Measurements from ENCODE around the gene PLCD1.

The PLCD1 gene

DNA sequence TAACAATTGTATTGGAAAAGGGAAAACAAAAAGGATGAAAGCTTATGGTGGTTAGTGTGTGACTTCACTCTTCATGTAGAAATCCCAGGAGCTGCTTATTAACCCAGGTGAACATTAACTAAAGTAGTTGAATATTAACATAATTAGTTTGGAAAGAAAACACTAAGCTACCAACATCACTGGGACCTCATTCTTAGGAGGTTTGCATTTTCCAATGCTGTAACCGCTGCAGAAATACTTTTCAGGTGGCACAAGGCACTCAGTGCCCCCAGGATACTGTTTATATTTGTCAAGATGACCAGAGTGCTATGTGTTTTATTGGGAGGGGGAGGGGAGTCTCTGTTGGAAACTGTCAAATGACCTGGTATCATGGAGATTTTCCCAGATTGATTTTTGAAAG, 64.7 kb downstream of the PLCD1 start:
- CTCF ChIA-PET: interaction anchor here (0.9 to 11.0 kb wide), 4 partner anchors 9 to 32 kb away, joined by 4 to 145 read pairs (median 26); no protein-coding TSS in a partner anchor
- TF ChIP-seq, protein P1, sequence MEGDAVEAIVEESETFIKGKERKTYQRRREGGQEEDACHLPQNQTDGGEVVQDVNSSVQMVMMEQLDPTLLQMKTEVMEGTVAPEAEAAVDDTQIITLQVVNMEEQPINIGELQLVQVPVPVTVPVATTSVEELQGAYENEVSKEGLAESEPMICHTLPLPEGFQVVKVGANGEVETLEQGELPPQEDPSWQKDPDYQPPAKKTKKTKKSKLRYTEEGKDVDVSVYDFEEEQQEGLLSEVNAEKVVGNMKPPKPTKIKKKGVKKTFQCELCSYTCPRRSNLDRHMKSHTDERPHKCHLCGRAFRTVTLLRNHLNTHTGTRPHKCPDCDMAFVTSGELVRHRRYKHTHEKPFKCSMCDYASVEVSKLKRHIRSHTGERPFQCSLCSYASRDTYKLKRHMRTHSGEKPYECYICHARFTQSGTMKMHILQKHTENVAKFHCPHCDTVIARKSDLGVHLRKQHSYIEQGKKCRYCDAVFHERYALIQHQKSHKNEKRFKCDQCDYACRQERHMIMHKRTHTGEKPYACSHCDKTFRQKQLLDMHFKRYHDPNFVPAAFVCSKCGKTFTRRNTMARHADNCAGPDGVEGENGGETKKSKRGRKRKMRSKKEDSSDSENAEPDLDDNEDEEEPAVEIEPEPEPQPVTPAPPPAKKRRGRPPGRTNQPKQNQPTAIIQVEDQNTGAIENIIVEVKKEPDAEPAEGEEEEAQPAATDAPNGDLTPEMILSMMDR (IDR thresholded peaks at IDR 0.05; ENCODE audit: insufficient read depth, low read length, missing control alignments): no peak
- no peak overlapping the region for H3K4me3 ChIP-seq (ENCODE audit: low read depth, low read length)
- DNase-seq (ENCODE audit: low read depth, low spot score): no peak
- POLR2A ChIA-PET: no interaction called here

DNA sequence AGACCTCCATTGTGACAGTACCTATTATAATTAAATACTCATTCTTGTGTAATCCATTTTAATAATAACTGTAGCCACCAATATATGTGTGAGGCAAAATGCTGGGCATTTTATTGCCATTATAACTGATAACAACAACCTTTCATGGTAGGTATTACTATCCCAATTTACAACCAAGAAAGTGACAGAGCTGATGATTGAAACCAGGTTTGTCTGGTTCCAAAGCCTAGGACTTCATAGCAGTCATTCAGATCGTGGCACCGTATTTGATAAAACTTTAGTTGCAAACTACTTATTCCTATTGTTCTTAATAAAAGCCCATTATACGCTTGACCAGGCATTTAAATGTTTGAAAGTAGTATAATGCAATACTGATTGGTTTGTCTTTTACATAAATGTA, 65.3 kb downstream of the PLCD1 start:
- POLR2A ChIA-PET: no interaction called here
- DNase-seq (ENCODE audit: low read depth, low spot score): no peak
- CTCF ChIA-PET: interaction anchor here (1.8 to 11.0 kb wide), 3 partner anchors 9 to 33 kb away, joined by 6 to 145 read pairs (median 47); no protein-coding TSS in a partner anchor
- no peak overlapping the region for H3K4me3 ChIP-seq (ENCODE audit: low read depth, low read length)
- TF ChIP-seq, protein P1 (IDR thresholded peaks at IDR 0.05; ENCODE audit: insufficient read depth, low read length, missing control alignments): no peak

DNA sequence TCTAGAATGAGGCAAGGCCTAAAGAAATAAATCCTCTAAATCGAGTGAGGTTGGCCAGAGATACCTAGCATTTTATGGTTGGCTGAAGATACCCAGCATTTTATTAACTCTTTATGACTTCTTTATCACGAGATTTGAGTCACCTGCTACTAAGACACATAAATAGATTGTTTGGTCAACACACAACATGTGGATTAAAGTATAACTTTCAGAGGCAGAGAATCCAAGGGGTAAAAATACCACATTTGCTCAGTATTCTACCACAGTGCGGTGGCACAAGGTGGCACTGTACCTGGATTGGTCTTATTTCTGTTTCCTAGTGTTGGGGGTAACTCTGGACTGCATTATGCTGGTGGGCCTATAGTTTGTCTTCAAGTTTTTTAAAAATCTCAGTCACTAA, 65.8 kb downstream of the PLCD1 start:
- TF ChIP-seq, protein P1 (IDR thresholded peaks at IDR 0.05; ENCODE audit: insufficient read depth, low read length, missing control alignments): no peak
- H3K4me3 ChIP-seq (ENCODE audit: low read depth, low read length): no peak overlapping the region
- DNase-seq (ENCODE audit: low read depth, low spot score): no peak
- CTCF ChIA-PET: interaction anchor here (1.8 to 11.0 kb wide), 3 partner anchors 8 to 33 kb away, joined by 6 to 145 read pairs (median 47); no protein-coding TSS in a partner anchor
- POLR2A ChIA-PET: no interaction called here

DNA sequence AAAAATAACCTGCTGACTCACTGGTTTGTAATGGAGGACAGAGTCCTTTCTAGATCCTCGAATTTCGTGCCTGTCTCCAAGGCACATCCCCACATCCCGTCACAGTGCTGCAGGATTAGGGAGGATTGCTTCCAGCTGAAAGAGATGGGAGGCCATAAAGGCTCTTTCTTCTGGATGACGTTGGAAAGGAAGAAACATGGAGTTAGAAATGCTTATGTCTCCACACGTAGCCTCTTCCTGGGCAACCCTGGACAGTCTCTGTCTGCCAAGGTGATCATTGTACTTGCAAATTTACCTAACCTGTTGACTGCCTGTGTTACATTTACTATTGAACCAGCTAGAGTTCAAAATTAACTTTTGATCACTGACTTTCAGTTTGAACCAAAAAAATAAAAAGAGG, 66.4 kb downstream of the PLCD1 start:
- no peak overlapping the region for H3K4me3 ChIP-seq (ENCODE audit: low read depth, low read length)
- POLR2A ChIA-PET: no interaction called here
- no peak for DNase-seq (ENCODE audit: low read depth, low spot score)
- TF ChIP-seq, protein P1 (IDR thresholded peaks at IDR 0.05; ENCODE audit: insufficient read depth, low read length, missing control alignments): no peak
- CTCF ChIA-PET: interaction anchor here (0.8 to 11.0 kb wide), 6 partner anchors 7 to 62 kb away, joined by 3 to 145 read pairs (median 4); no protein-coding TSS in a partner anchor

DNA sequence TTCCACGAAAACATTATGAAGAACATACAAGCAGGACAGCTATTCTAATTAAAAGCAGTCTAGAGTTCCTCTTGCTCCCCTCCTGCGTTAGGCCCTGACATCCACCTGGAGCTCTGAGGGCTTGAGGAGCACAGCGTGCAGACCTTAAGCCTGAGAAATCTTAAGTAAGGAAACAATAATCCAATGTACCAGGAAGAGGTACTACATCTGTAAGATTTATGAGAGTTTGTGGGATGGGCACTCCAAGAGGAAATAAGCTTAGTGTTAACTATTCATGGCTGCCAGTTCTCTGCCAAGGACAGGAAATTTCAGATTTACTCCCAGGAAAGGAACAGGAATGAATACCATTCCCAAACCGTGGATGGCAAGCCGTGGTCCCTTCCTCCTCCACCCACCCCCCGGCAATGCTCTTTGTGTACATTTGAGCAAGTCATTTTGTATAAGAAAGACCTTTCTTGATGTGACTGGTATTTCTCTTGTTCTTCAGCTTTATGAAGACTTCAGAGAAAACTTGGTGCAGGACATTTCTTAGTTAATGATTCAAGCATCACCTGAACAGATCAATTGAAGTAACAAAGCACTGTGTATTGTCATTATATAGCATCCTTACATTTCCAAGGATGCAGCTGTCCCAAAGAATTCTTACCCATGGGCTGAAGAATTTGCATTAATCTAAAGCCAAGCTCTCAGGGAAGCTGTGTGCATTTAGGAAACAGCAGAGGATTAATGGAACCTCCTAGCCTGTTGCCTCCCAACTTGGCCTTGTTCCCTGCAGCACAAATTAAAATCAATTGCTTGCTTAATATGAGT, 67.6 kb downstream of the PLCD1 start:
- POLR2A ChIA-PET: interaction anchor here (0.7 kb wide), 1 partner anchor 17 kb away, joined by 3 read pairs; no protein-coding TSS in a partner anchor
- TF ChIP-seq, protein P1 (IDR thresholded peaks at IDR 0.05; ENCODE audit: insufficient read depth, low read length, missing control alignments): no peak
- no peak overlapping the region for H3K4me3 ChIP-seq (ENCODE audit: low read depth, low read length)
- CTCF ChIA-PET: interaction anchor here (1.0 to 11.0 kb wide), 6 partner anchors 9 to 61 kb away, joined by 3 to 145 read pairs (median 4); no protein-coding TSS in a partner anchor
- no peak for DNase-seq (ENCODE audit: low read depth, low spot score)

DNA sequence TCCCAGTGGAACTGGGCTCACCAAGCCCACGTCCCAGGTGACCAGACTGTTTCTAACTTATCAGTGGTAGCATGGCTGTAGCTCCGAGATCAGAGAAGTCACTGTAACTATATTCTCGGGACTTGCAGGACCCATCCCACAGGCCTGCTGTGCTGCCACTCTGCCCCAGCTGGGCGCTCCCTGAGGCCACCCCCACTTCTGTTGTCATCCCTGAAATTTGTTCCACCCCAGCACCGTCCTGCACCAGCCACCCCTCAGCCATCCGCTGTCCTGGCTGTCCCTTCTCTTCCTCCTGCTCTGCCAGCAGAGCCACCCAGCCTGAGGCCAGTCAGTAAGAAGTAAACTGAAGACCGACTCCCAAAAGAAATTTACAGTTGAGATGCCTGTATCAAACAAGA, 71.9 kb downstream of the PLCD1 start:
- TF ChIP-seq, protein P1 (IDR thresholded peaks at IDR 0.05; ENCODE audit: insufficient read depth, low read length, missing control alignments): no peak
- no peak overlapping the region for H3K4me3 ChIP-seq (ENCODE audit: low read depth, low read length)
- DNase-seq (ENCODE audit: low read depth, low spot score): no peak
- CTCF ChIA-PET: interaction anchor here (1.8 to 4.9 kb wide), 2 partner anchors 9 to 17 kb away, joined by 5 to 47 read pairs; no protein-coding TSS in a partner anchor
- POLR2A ChIA-PET: no interaction called here
